Stimulated activated CD8-positive, alpha-beta memory T cell treated with anti-CD3 and anti-CD28 coated beads, Interleukin-4, amount 100 ng/mL, for 48 hours (primary cell): ENCODE results near the gene DRAM1.

ENCODE experiments used
- DNase-seq: peaks from one replicate; pipeline ENCODE4 v3.0.0-alpha.2; 2020

DRAM1 gene

GRCh38 chr12:101942250-101942605 lies 64.8 kb downstream of the DRAM1 start:
- no peak for DNase-seq

- DNase-seq = no peak
Measured at GRCh38 chr12:101945369-101946232, 68.2 kb downstream of the DRAM1 start.

GRCh38 chr12:101946233-101946611 lies 68.8 kb downstream of the DRAM1 start:
- no peak for DNase-seq

- no peak for DNase-seq
Measured at GRCh38 chr12:101947316-101947715, 69.9 kb downstream of the DRAM1 start.

GRCh38 chr12:101948365-101948764 lies 71.0 kb downstream of the DRAM1 start:
- no peak for DNase-seq

GRCh38 chr12:101951002-101951670 lies 73.8 kb downstream of the DRAM1 start:
- peak; percentile 27 for DNase-seq

GRCh38 chr12:101954113-101954512 lies 76.7 kb downstream of the DRAM1 start:
- DNase-seq = no peak

GRCh38 chr12:101954676-101955075 lies 77.3 kb downstream of the DRAM1 start:
- no peak for DNase-seq

- DNase-seq = no peak
Measured at GRCh38 chr12:101957252-101957959, 80.0 kb downstream of the DRAM1 start.

GRCh38 chr12:101959607-101960006 lies 82.2 kb downstream of the DRAM1 start:
- no peak for DNase-seq

- no peak for DNase-seq
Measured at GRCh38 chr12:101962486-101962885, 85.1 kb downstream of the DRAM1 start.

- no peak for DNase-seq
Measured at GRCh38 chr12:101963697-101964096, 86.3 kb downstream of the DRAM1 start.

GRCh38 chr12:101966496-101966895 lies 89.1 kb downstream of the DRAM1 start:
- no peak for DNase-seq

- no peak for DNase-seq
Measured at GRCh38 chr12:101967506-101967905, 90.1 kb downstream of the DRAM1 start.

- DNase-seq = no peak
Measured at GRCh38 chr12:101968770-101969169, 91.4 kb downstream of the DRAM1 start.
